ENCODE data around the gene MRC2.

MRC2 gene

DNA sequence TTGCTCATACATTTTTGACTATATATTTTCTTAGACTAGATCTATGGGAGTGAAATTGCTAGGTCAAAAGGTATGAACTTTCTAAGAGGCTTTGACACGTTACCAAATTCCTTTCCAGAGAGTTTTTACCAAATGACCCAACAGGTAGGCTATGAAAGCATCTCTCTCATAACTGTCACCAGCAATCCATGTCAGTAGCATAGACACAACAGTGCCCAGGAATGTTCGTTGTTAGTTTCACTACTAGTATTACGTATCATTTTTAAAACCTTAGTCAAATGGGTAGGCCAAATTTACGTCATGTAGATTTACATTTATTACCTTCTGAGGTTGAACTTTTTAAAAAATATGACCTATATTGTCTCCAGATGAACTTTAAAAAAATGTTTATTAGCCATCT lies 113.8 kb downstream of the MRC2 start:
- no peak for TF ChIP-seq POLR2AphosphoS5 (IDR thresholded peaks at IDR 0.05; ENCODE audit: low read depth)
- TF ChIP-seq, protein P1, sequence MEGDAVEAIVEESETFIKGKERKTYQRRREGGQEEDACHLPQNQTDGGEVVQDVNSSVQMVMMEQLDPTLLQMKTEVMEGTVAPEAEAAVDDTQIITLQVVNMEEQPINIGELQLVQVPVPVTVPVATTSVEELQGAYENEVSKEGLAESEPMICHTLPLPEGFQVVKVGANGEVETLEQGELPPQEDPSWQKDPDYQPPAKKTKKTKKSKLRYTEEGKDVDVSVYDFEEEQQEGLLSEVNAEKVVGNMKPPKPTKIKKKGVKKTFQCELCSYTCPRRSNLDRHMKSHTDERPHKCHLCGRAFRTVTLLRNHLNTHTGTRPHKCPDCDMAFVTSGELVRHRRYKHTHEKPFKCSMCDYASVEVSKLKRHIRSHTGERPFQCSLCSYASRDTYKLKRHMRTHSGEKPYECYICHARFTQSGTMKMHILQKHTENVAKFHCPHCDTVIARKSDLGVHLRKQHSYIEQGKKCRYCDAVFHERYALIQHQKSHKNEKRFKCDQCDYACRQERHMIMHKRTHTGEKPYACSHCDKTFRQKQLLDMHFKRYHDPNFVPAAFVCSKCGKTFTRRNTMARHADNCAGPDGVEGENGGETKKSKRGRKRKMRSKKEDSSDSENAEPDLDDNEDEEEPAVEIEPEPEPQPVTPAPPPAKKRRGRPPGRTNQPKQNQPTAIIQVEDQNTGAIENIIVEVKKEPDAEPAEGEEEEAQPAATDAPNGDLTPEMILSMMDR (IDR thresholded peaks at IDR 0.05; ENCODE audit: insufficient read depth, low read length) = no peak
- TF ChIP-seq, protein P2, sequence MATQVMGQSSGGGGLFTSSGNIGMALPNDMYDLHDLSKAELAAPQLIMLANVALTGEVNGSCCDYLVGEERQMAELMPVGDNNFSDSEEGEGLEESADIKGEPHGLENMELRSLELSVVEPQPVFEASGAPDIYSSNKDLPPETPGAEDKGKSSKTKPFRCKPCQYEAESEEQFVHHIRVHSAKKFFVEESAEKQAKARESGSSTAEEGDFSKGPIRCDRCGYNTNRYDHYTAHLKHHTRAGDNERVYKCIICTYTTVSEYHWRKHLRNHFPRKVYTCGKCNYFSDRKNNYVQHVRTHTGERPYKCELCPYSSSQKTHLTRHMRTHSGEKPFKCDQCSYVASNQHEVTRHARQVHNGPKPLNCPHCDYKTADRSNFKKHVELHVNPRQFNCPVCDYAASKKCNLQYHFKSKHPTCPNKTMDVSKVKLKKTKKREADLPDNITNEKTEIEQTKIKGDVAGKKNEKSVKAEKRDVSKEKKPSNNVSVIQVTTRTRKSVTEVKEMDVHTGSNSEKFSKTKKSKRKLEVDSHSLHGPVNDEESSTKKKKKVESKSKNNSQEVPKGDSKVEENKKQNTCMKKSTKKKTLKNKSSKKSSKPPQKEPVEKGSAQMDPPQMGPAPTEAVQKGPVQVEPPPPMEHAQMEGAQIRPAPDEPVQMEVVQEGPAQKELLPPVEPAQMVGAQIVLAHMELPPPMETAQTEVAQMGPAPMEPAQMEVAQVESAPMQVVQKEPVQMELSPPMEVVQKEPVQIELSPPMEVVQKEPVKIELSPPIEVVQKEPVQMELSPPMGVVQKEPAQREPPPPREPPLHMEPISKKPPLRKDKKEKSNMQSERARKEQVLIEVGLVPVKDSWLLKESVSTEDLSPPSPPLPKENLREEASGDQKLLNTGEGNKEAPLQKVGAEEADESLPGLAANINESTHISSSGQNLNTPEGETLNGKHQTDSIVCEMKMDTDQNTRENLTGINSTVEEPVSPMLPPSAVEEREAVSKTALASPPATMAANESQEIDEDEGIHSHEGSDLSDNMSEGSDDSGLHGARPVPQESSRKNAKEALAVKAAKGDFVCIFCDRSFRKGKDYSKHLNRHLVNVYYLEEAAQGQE (IDR thresholded peaks at IDR 0.05; ENCODE audit: insufficient replicate concordance, low read depth) = no peak
- no peak for TF ChIP-seq GABPA (IDR thresholded peaks at IDR 0.05; ENCODE audit: low read depth)
- TF ChIP-seq SPI1 (IDR thresholded peaks at IDR 0.05; ENCODE audit: borderline replicate concordance, low read depth) = no peak
- Histone ChIP-seq H3K27me3 (ENCODE audit: insufficient read depth, poor library complexity, severe bottlenecking) (no peaks in the 10 kb centered on the region), H3K27ac (replicated peaks) (no peak overlapping the region), H3K4me3 (replicated peaks; ENCODE audit: insufficient read depth, low read length) (no peak overlapping the region)
- no peak for DNase-seq (ENCODE audit: low read depth in 1 of 2, low spot score in 1 of 2)

Data from HL-60 (cell line).